Activated naive CD4-positive, alpha-beta T cell treated with anti-CD3 and anti-CD28 coated beads, Interleukin-2, amount 10 ng/mL, durations not matched to agents 7 days and 5 days (primary cell): Measurements from ENCODE around the gene KRTAP4-12.
"Not testable (repeated sequence)": the region's sequence is repeated elsewhere in the genome, so short reads cannot be mapped to it uniquely, and the experiment has no call there.

Source experiments
- CTCF ChIA-PET: fragments of 350-600 bp; sonication (Branson Sonifier 250); formaldehyde crosslinking; loops from one replicate; lab custom pipeline; 2021; ENCODE audit warnings: antibody characterized with exemption; lab: Charles Lee
- DNase-seq: peaks from one replicate; pipeline ENCODE4 v3.0.0-alpha.2; 2020
- H3K27ac Mint-ChIP-seq: one replicate; pipeline ENCODE4 v1.8.0; 2021; ENCODE audit warnings: mild to moderate bottlenecking, moderate library complexity, mixed read lengths
- H3K27me3 Mint-ChIP-seq: one replicate; pipeline ENCODE4 v1.8.0; 2021; ENCODE audit warnings: mild to moderate bottlenecking, mixed read lengths
- H3K36me3 Mint-ChIP-seq: one replicate; pipeline ENCODE4 v1.8.0; 2021; ENCODE audit warnings: mixed read lengths
- H3K4me1 Mint-ChIP-seq: one replicate; pipeline ENCODE4 v1.8.0; 2021; ENCODE audit warnings: mixed read lengths
- H3K4me3 Mint-ChIP-seq: one replicate; pipeline ENCODE4 v1.8.0; 2021; ENCODE audit warnings: mild to moderate bottlenecking, moderate library complexity, mixed read lengths
- H3K9me3 Mint-ChIP-seq: one replicate; pipeline ENCODE4 v1.8.0; 2021; ENCODE audit warnings: mixed read lengths

The KRTAP4-12 gene

GRCh38 chr17:41141361-41141760 is 17.4 kb upstream of the KRTAP4-12 start:
- Mint-ChIP-seq H3K36me3 (no peaks in the 10 kb centered on the region), H3K27ac (no peak overlapping the region), H3K4me3 (no peak overlapping the region), H3K27me3 (peaks cover 4% of the 10 kb centered on the region), H3K9me3 (peaks cover 24% of the 10 kb centered on the region), H3K4me1 (no peaks in the 10 kb centered on the region)
- CTCF ChIA-PET: no interaction called here
- no peak for DNase-seq

DNA sequence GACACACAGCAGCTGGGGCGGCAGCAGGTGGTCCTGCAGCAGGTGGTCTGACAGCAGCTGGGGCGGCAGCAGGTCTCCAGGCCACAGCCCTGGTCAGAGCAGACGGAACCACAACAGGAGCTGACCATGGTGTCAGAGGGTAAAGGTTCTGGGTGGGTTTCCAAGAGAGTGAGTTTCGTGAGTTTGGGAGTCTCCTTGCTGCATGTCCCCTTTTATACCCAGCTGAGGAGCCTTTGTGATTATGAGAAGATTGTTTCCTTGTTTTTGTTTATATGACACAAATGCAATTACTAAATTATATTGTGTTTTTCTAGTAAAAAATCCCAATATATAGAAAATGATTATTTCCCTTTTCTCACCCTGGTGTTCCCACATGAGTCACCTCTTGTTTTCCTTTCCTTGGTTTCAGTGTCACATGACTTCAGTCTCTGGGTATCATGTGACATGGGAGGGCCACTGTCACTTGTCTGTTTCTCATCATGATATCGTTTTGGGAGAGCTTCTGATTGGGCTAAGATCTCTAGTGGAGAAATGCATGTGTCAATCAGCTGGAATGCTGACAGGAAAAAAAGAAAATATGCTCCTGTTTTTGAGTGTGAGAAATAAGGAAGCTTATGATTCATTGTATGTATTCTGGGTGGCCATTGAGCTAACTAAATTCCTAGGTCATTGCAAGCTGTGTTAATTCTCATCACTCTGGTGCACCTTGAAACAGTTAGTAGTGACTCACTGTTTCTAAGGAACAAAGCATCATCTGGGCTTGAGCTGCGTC is 16.6 kb upstream of the KRTAP4-12 start, which contains the start of gene KRTAP4-6:
KRTAP4-6 (minus strand) TSS at position 185 of the 772 bp plus-strand sequence; CDS start at position 128, 57 bp downstream.
- Mint-ChIP-seq H3K27ac (no peak within 1 kb of the TSS), H3K9me3 (peaks cover 24% of the 10 kb centered on the region), H3K4me1 (no peaks in the 10 kb centered on the region), H3K27me3 (peaks cover 4% of the 10 kb centered on the region), H3K4me3 (no peak within 1 kb of the TSS), H3K36me3 (no peaks in the 10 kb centered on the region)
- CTCF ChIA-PET: no interaction called here
- DNase-seq: no peak

GRCh38 chr17:41139865-41140264 is 15.9 kb upstream of the KRTAP4-12 start:
- H3K27ac Mint-ChIP-seq, H3K4me3 Mint-ChIP-seq, DNase-seq, H3K36me3 Mint-ChIP-seq, CTCF ChIA-PET, H3K27me3 Mint-ChIP-seq, H3K4me1 Mint-ChIP-seq: not testable (repeated sequence)
- H3K9me3 Mint-ChIP-seq: peaks cover 24% of the 10 kb centered on the region

GRCh38 chr17:41133880-41134735 is 10.1 kb upstream of the KRTAP4-12 start:
- no peak for DNase-seq
- CTCF ChIA-PET: no interaction called here
- Mint-ChIP-seq H3K27me3 (no peaks in the 10 kb centered on the region), H3K9me3 (peaks cover 2% of the 10 kb centered on the region), H3K4me3 (no peak overlapping the region), H3K36me3 (no peaks in the 10 kb centered on the region), H3K4me1 (no peaks in the 10 kb centered on the region), H3K27ac (no peak overlapping the region)

- DNase-seq: no peak
- Mint-ChIP-seq H3K4me3 (no peak overlapping the region), H3K4me1 (no peaks in the 10 kb centered on the region), H3K27me3 (no peaks in the 10 kb centered on the region), H3K27ac (no peak overlapping the region), H3K36me3 (no peaks in the 10 kb centered on the region), H3K9me3 (no peaks in the 10 kb centered on the region)
- CTCF ChIA-PET: no interaction called here
Measured at GRCh38 chr17:41131979-41132378, 8.0 kb upstream of the KRTAP4-12 start.

DNA sequence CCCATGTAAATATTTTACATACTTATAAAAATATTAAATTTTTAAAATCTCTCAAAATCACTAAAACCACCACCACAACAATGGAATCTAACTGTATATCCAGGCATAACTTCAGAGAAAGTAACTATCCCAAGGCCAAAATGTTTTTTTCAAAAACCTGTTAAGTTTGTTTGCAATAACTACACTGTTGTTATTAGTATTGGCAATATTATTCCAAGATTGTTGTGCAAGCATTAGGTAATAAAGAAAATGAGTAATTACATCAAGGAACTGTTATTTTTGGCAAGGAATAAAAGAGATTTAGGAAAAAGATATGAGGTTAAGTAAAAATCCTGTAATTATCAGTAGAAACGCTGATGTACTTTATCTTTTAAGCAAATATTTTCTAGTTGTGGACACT is 3.4 kb upstream of the KRTAP4-12 start:
- Mint-ChIP-seq H3K4me3 (no peak overlapping the region), H3K4me1 (peaks cover 22% of the 10 kb centered on the region), H3K27ac (no peak overlapping the region), H3K36me3 (no peaks in the 10 kb centered on the region), H3K9me3 (no peaks in the 10 kb centered on the region), H3K27me3 (peaks cover 3% of the 10 kb centered on the region)
- CTCF ChIA-PET: no interaction called here
- DNase-seq: no peak

GRCh38 chr17:41126412-41126811 is 2.4 kb upstream of the KRTAP4-12 start:
- no peak for DNase-seq
- Mint-ChIP-seq H3K4me1 (peaks cover 22% of the 10 kb centered on the region), H3K27ac (no peak overlapping the region), H3K27me3 (peaks cover 3% of the 10 kb centered on the region), H3K9me3 (no peaks in the 10 kb centered on the region), H3K4me3 (no peak overlapping the region), H3K36me3 (no peaks in the 10 kb centered on the region)
- CTCF ChIA-PET: no interaction called here

DNA sequence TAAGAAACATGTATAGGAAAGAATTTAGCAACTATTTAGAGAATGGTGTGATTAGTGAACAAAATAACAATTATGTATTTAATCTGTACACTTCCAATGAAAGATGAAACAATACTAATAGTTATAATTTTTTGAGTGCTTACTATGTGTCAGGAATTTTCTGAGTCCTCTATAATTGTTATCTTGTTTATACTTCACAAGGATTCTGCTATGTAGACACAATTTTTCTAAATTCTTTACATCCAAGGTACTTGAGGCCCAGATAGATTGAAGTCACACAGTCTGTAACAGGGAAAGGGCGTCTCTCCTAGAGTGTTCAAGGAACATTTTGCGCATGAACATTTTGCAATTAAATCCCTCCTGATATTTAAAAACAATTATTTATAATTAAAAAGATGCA is 1.1 kb upstream of the KRTAP4-12 start:
- peaks cover 30% of the 10 kb centered on the region for H3K4me1 Mint-ChIP-seq
- DNase-seq: no peak
- H3K27me3 Mint-ChIP-seq: peaks cover 3% of the 10 kb centered on the region
- H3K36me3 Mint-ChIP-seq: peaks cover 4% of the 10 kb centered on the region
- CTCF ChIA-PET: no interaction called here
- peaks cover 3% of the 10 kb centered on the region for H3K9me3 Mint-ChIP-seq
- no peak overlapping the region for H3K4me3 Mint-ChIP-seq
- H3K27ac Mint-ChIP-seq: no peak overlapping the region

- H3K36me3 Mint-ChIP-seq, CTCF ChIA-PET, H3K27ac Mint-ChIP-seq, DNase-seq, H3K9me3 Mint-ChIP-seq, H3K27me3 Mint-ChIP-seq, H3K4me3 Mint-ChIP-seq: not testable (repeated sequence)
- peaks cover 33% of the 10 kb centered on the region for H3K4me1 Mint-ChIP-seq
Measured at GRCh38 chr17:41123292-41123990, 541 bp downstream of the KRTAP4-12 start.

DNA sequence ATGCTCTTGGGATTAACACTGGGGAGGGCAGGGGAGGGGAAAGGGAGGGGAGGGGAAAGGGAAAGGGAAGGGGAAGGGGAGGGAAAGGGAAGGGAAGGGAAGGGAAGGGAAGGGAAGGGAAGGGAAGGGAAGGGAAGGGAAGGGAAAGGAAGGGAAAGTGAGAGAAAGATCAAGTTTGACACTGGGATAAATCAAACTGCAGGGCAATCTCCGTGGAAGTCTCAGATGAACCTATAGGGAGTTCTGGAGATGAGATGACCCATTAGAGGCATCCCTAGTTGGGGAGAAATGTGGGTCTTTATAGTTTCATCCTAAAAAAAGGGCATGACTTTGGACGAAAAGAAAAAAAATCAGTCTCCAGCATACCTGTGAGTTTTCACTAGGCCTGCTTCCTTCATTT is 2.2 kb downstream of the KRTAP4-12 start:
- no peak for DNase-seq
- H3K36me3 Mint-ChIP-seq: peaks cover 4% of the 10 kb centered on the region
- no peak overlapping the region for H3K27ac Mint-ChIP-seq
- peaks cover 15% of the 10 kb centered on the region for H3K27me3 Mint-ChIP-seq
- H3K4me3 Mint-ChIP-seq: no peak overlapping the region
- CTCF ChIA-PET: no interaction called here
- H3K4me1 Mint-ChIP-seq: peaks cover 33% of the 10 kb centered on the region
- peaks cover 5% of the 10 kb centered on the region for H3K9me3 Mint-ChIP-seq

- CTCF ChIA-PET: interaction anchor here (0.6 kb wide), 1 partner anchor 201 kb away, joined by 3 read pairs; no protein-coding TSS in a partner anchor
- Mint-ChIP-seq H3K4me1 (peaks cover 22% of the 10 kb centered on the region), H3K27ac (peak overlapping the region; percentile 73), H3K27me3 (peaks cover 12% of the 10 kb centered on the region)
- not testable (repeated sequence) for H3K36me3 Mint-ChIP-seq, H3K4me3 Mint-ChIP-seq, DNase-seq, H3K9me3 Mint-ChIP-seq
Measured at GRCh38 chr17:41119696-41120690, 4.0 kb downstream of the KRTAP4-12 start.

DNA sequence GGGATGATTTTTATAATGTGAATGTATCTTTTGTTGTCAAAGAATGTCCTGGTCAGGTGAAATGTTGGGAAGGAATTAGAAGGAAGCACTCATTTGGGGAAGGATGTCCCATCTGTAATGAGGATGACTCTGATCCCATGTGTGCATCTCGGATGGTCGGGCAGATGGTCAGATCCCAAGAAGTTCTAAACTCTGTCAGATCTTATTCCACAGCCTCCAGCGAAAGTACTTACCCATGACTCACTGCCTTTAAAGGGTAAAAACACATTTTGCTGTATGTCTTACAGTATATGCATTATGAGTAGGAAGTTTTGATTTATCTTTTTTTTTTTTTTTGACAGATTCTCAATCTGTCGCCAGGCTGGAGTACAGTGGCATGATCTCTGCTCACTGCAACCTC is 5.3 kb downstream of the KRTAP4-12 start:
- DNase-seq: no peak
- H3K9me3 Mint-ChIP-seq: peaks cover 5% of the 10 kb centered on the region
- peaks cover 4% of the 10 kb centered on the region for H3K36me3 Mint-ChIP-seq
- CTCF ChIA-PET: no interaction called here
- no peak overlapping the region for H3K4me3 Mint-ChIP-seq
- H3K4me1 Mint-ChIP-seq: peaks cover 16% of the 10 kb centered on the region
- H3K27me3 Mint-ChIP-seq: peaks cover 20% of the 10 kb centered on the region
- no peak overlapping the region for H3K27ac Mint-ChIP-seq

- DNase-seq, H3K9me3 Mint-ChIP-seq, CTCF ChIA-PET, H3K4me3 Mint-ChIP-seq, H3K36me3 Mint-ChIP-seq, H3K27ac Mint-ChIP-seq: not testable (repeated sequence)
- peaks cover 20% of the 10 kb centered on the region for H3K27me3 Mint-ChIP-seq
- peaks cover 11% of the 10 kb centered on the region for H3K4me1 Mint-ChIP-seq
Measured at GRCh38 chr17:41117846-41118386, 6.1 kb downstream of the KRTAP4-12 start, which contains the start of gene KRTAP4-11. KRTAP4-11 (minus strand) TSS chr17:41118373; CDS start chr17:41118315, 58 bp downstream.
